H9 (cell line): Measurements from ENCODE around the gene PRKCZ. TPM values are rescaled to one million over a fixed set of nuclear protein-coding genes. Genes with fewer than 3 reads are reported as not detected.

Experiments used
- DNase-seq: peaks from one replicate; pipeline ENCODE4 v3.0.0-alpha.2; 2017
- H2AFZ ChIP-seq: one replicate; pipeline ENCODE4 v1.6.1; 2013; ENCODE audit warnings: mild to moderate bottlenecking, low read length, control low read depth, moderate library complexity
- H2AK5ac ChIP-seq: 2 replicates; pipeline ENCODE4 v1.6.1; 2013; ENCODE audit warnings: low read length, control low read depth, mixed read lengths; ENCODE audit not compliant: insufficient read length
- H2BK120ac ChIP-seq: one replicate; pipeline ENCODE4 v1.6.1; 2013; ENCODE audit warnings: low read depth, mild to moderate bottlenecking, low read length, control low read depth, inconsistent platforms; ENCODE audit not compliant: poor library complexity, severe bottlenecking
- H2BK12ac ChIP-seq: 2 replicates; pipeline ENCODE4 v1.6.1; 2013; ENCODE audit warnings: low read length, control low read depth, mixed read lengths, low read depth; ENCODE audit not compliant: insufficient read length
- H2BK15ac ChIP-seq: 2 replicates; pipeline ENCODE4 v1.6.1; 2013; ENCODE audit warnings: low read depth, low read length, control low read depth
- H2BK20ac ChIP-seq: one replicate; pipeline ENCODE4 v1.6.1; 2013; ENCODE audit warnings: low read depth, mild to moderate bottlenecking, low read length, control low read depth, inconsistent platforms; ENCODE audit not compliant: poor library complexity, severe bottlenecking
- H2BK5ac ChIP-seq: 2 replicates; pipeline ENCODE4 v1.6.1; 2013; ENCODE audit warnings: low read length, control low read depth, mixed read lengths; ENCODE audit not compliant: insufficient read length
- H3K14ac ChIP-seq: 2 replicates; pipeline ENCODE4 v1.6.1; 2013; ENCODE audit warnings: low read length, control low read depth; ENCODE audit not compliant: insufficient read depth
- H3K18ac ChIP-seq: 2 replicates; pipeline ENCODE4 v1.6.1; 2013; ENCODE audit warnings: low read depth, mild to moderate bottlenecking, mixed read lengths, low read length, control low read depth; ENCODE audit not compliant: insufficient read length
- H3K23ac ChIP-seq: 2 replicates; pipeline ENCODE4 v1.6.1; 2013; ENCODE audit warnings: low read length, control low read depth, mixed read lengths, low read depth; ENCODE audit not compliant: insufficient read length
- H3K23me2 ChIP-seq: 2 replicates; pipeline ENCODE4 v1.6.1; 2013; ENCODE audit warnings: low read depth, mild to moderate bottlenecking, mixed read lengths, low read length, control low read depth; ENCODE audit not compliant: insufficient read length, poor library complexity, severe bottlenecking
- H3K27ac ChIP-seq: 2 replicates; pipeline ENCODE4 v1.5.1; 2013; ENCODE audit warnings: low read length, control low read depth, mixed read lengths, low read depth; ENCODE audit not compliant: insufficient read length
- H3K27me3 ChIP-seq: 2 replicates; pipeline ENCODE4 v1.6.1; 2013; ENCODE audit warnings: low read length, control low read depth, inconsistent platforms; ENCODE audit not compliant: insufficient read depth
- H3K4ac ChIP-seq: 2 replicates; pipeline ENCODE4 v1.6.1; 2013; ENCODE audit warnings: low read depth, mild to moderate bottlenecking, control low read depth, inconsistent platforms, low read length, moderate library complexity
- H3K4me1 ChIP-seq: 2 replicates; pipeline ENCODE4 v1.6.1; 2013; ENCODE audit warnings: low read length, control low read depth, inconsistent platforms; ENCODE audit not compliant: insufficient read depth
- H3K4me2 ChIP-seq: 2 replicates; pipeline ENCODE4 v1.6.1; 2013; ENCODE audit warnings: low read length, control low read depth, mixed read lengths; ENCODE audit not compliant: insufficient read length, insufficient read depth
- H3K56ac ChIP-seq: 2 replicates; pipeline ENCODE4 v1.6.1; 2013; ENCODE audit warnings: low read depth, mild to moderate bottlenecking, mixed read lengths, low read length, control low read depth; ENCODE audit not compliant: insufficient read length
- H3K79me1 ChIP-seq: 2 replicates; pipeline ENCODE4 v1.6.1; 2013; ENCODE audit warnings: low read depth, mild to moderate bottlenecking, moderate library complexity, low read length, control low read depth, inconsistent platforms; ENCODE audit not compliant: insufficient read depth, poor library complexity, severe bottlenecking
- H3K79me2 ChIP-seq: 2 replicates; pipeline ENCODE4 v1.6.1; 2013; ENCODE audit warnings: low read length, control low read depth, inconsistent platforms; ENCODE audit not compliant: insufficient read depth
- H3K9ac ChIP-seq: 2 replicates; pipeline ENCODE4 v1.6.1; 2013; ENCODE audit warnings: low read length, control low read depth, mixed read lengths; ENCODE audit not compliant: insufficient read length; ENCODE audit errors: extremely low read depth
- H3K9me3 ChIP-seq: one replicate; pipeline ENCODE4 v1.6.1; 2013; ENCODE audit warnings: low read depth, low read length, inconsistent platforms; ENCODE audit not compliant: control insufficient read depth
- H3T11ph ChIP-seq: one replicate; pipeline ENCODE4 v1.6.1; 2013; ENCODE audit warnings: mild to moderate bottlenecking, low read length, control low read depth, inconsistent platforms
- H4K20me1 ChIP-seq: one replicate; pipeline ENCODE4 v1.6.1; 2013; ENCODE audit not compliant: control insufficient read depth, insufficient read length, insufficient read depth
- H4K5ac ChIP-seq: 2 replicates; pipeline ENCODE4 v1.6.1; 2013; ENCODE audit warnings: low read depth, mild to moderate bottlenecking, mixed read lengths, low read length, control low read depth; ENCODE audit not compliant: insufficient read length
- H4K8ac ChIP-seq: replicated peaks from 2 replicates; pipeline ENCODE4 v1.6.1; 2013; ENCODE audit warnings: low read length, control low read depth, mixed read lengths, low read depth; ENCODE audit not compliant: insufficient read length
- H4K91ac ChIP-seq: 2 replicates; pipeline ENCODE4 v1.6.1; 2013; ENCODE audit warnings: low read depth, mild to moderate bottlenecking, moderate library complexity, mixed read lengths, low read length, control low read depth; ENCODE audit not compliant: insufficient read length
- H3K27ac Mint-ChIP-seq, 3 experiments: 2 replicates in 2 of 3; 3 replicates in 1 of 3; pipeline ENCODE4 v1.8.0; 2020 to 2021; ENCODE audit warnings: mixed read lengths in 3 of 3, mild to moderate bottlenecking in 1 of 3, moderate library complexity in 1 of 3
- H3K27me3 Mint-ChIP-seq: 2 replicates; pipeline ENCODE4 v1.8.0; 2021; ENCODE audit warnings: low read depth, mild to moderate bottlenecking, moderate library complexity, mixed read lengths
- H3K36me3 Mint-ChIP-seq, 3 experiments: 2 replicates in 2 of 3; 3 replicates in 1 of 3; pipeline ENCODE4 v1.8.0; 2020 to 2021; ENCODE audit warnings: low read depth in 3 of 3, mixed read lengths in 3 of 3; ENCODE audit not compliant: insufficient read depth in 1 of 3
- H3K4me1 Mint-ChIP-seq, 2 experiments: 2 replicates each; pipeline ENCODE4 v1.8.0; 2020; ENCODE audit warnings: mixed read lengths in 2 of 2
- H3K4me3 Mint-ChIP-seq, 2 experiments: 2 replicates in 1 of 2; 3 replicates in 1 of 2; pipeline ENCODE4 v1.8.0; 2020 to 2021; ENCODE audit warnings: mild to moderate bottlenecking in 2 of 2, mixed read lengths in 2 of 2, moderate library complexity in 1 of 2
- H3K9me3 Mint-ChIP-seq, 2 experiments: 2 replicates in 1 of 2; 3 replicates in 1 of 2; pipeline ENCODE4 v1.8.0; 2020; ENCODE audit warnings: mild to moderate bottlenecking in 2 of 2, mixed read lengths in 2 of 2, moderate library complexity in 1 of 2
- WGBS: extraction: QIAGEN DNeasy Blood & Tissue Kit; methylation state at CpG from one replicate; pipeline ENCODE4 v1.1.7; 2013; ENCODE audit warnings: missing lambda C conversion rate, low lambda C conversion rate, mixed read lengths; ENCODE audit not compliant: insufficient read length; ENCODE audit errors: extremely low coverage; 5-methylcytosine and 5-hydroxymethylcytosine counted together
- total RNA-seq: library from RNA; stranded (reverse); gene quantifications from 2 replicates; pipeline ENCODE4 v1.2.1, GENCODE V29; 2021
- TF ChIP-seq, protein P1 (sequence below): fragments of 200-600 bp; sonication (generic); conservative IDR thresholded peaks from 3 replicates; pipeline ENCODE4 v1.8.0; 2021; ENCODE audit warnings: antibody characterized with exemption, mild to moderate bottlenecking

The PRKCZ gene
- total RNA-seq, 1 experiment from 2014 or later, result 48.4 TPM

- H3K27ac Mint-ChIP-seq, result no peak overlapping the region
- Histone ChIP-seq H4K8ac (no peak overlapping the region), H4K5ac (no peak overlapping the region), H3K27ac (no peak overlapping the region), H3K4me2 (no peak overlapping the region), H4K91ac (no peak overlapping the region), H3K14ac (no peak overlapping the region), H2BK15ac (no peak overlapping the region), H3K56ac (no peak overlapping the region), H4K20me1 (no peaks in the 10 kb centered on the region), H2BK5ac (no peak overlapping the region), H3K9ac (no peak overlapping the region), H3K23ac (no peak overlapping the region), H3T11ph (no peak overlapping the region), H2BK12ac (no peak overlapping the region), H3K18ac (no peak overlapping the region), H3K4me1 (no peaks in the 10 kb centered on the region), H2BK120ac (no peak overlapping the region), H3K79me1 (no peaks in the 10 kb centered on the region), H2BK20ac (no peak overlapping the region), H2AFZ (no peak overlapping the region), H3K9me3 (no peaks in the 10 kb centered on the region), H3K4ac (no peak overlapping the region), H3K27me3 (no peaks in the 10 kb centered on the region), H2AK5ac (no peak overlapping the region), H3K23me2 (peaks cover 5% of the 10 kb centered on the region), H3K79me2 (no peaks in the 10 kb centered on the region)
- WGBS, result no CpG with 5 or more reads among the region's 11 CpGs
- no peaks in the 10 kb centered on the region; the same call in 1 of the 2 replicates for H3K27me3 Mint-ChIP-seq
- no peak overlapping the region for H3K4me3 Mint-ChIP-seq
- no peaks in the 10 kb centered on the region for H3K36me3 Mint-ChIP-seq
- H3K4me1 Mint-ChIP-seq, result peaks cover 6 to 15% of the 10 kb centered on the region in 2 experiments
- no peaks in the 10 kb centered on the region for H3K9me3 Mint-ChIP-seq
- TF ChIP-seq, protein P1, sequence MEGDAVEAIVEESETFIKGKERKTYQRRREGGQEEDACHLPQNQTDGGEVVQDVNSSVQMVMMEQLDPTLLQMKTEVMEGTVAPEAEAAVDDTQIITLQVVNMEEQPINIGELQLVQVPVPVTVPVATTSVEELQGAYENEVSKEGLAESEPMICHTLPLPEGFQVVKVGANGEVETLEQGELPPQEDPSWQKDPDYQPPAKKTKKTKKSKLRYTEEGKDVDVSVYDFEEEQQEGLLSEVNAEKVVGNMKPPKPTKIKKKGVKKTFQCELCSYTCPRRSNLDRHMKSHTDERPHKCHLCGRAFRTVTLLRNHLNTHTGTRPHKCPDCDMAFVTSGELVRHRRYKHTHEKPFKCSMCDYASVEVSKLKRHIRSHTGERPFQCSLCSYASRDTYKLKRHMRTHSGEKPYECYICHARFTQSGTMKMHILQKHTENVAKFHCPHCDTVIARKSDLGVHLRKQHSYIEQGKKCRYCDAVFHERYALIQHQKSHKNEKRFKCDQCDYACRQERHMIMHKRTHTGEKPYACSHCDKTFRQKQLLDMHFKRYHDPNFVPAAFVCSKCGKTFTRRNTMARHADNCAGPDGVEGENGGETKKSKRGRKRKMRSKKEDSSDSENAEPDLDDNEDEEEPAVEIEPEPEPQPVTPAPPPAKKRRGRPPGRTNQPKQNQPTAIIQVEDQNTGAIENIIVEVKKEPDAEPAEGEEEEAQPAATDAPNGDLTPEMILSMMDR, result no peak
- no peak for DNase-seq
Observed at GRCh38 chr1:2198571-2198970, 148.4 kb downstream of the PRKCZ start.
